ENCODE results near the gene LRRFIP1. TPM values are rescaled to one million over a fixed set of nuclear protein-coding genes. Genes with fewer than 3 reads are reported as not detected.

Gene LRRFIP1
- total and polyA plus RNA-seq, 12 donors = 91.5 to 132 (median 110) TPM

DNA sequence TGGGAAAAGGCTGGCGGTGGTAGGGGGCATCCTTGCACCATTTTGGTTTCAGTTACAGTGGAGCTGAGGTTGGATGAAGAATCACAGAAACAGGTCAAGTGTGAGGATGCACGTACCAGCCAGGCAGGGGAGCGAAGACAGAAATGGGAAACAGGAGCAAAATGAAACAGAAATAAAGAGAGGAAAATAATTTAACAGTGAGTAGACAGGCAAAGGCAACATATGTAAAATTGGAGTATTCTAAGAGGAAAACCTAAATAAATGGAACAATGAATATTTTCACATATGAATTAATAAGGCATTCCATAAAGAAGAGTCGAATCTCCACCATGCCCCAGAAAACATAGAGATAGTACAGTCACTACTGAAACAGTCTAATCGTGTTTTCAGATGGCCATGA, 29.7 kb downstream of the LRRFIP1 start:
- DNase-seq = no peak
- Histone ChIP-seq H3K9me3 (peaks cover 0 to 16% (median 0%) of the 10 kb centered on the region in 11 donors), H3K27ac (no peak overlapping the region), H3K27me3 (no peaks in the 10 kb centered on the region), H3K4me1 (peaks cover 0 to 27% (median 13%) of the 10 kb centered on the region in 9 donors), H3K36me3 (peaks cover 0 to 14% (median 0%) of the 10 kb centered on the region in 9 donors), H3K4me3 (no peak overlapping the region)
- TF ChIP-seq, protein P1, sequence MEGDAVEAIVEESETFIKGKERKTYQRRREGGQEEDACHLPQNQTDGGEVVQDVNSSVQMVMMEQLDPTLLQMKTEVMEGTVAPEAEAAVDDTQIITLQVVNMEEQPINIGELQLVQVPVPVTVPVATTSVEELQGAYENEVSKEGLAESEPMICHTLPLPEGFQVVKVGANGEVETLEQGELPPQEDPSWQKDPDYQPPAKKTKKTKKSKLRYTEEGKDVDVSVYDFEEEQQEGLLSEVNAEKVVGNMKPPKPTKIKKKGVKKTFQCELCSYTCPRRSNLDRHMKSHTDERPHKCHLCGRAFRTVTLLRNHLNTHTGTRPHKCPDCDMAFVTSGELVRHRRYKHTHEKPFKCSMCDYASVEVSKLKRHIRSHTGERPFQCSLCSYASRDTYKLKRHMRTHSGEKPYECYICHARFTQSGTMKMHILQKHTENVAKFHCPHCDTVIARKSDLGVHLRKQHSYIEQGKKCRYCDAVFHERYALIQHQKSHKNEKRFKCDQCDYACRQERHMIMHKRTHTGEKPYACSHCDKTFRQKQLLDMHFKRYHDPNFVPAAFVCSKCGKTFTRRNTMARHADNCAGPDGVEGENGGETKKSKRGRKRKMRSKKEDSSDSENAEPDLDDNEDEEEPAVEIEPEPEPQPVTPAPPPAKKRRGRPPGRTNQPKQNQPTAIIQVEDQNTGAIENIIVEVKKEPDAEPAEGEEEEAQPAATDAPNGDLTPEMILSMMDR (IDR thresholded peaks at IDR 0.05) = no peak
- WGBS, 2 donors = 90 to 96% methylated on average over 5 of the region's 5 CpGs
- no peak for ATAC-seq
- intact Hi-C loops (cut with DNase I) = no loop called here

DNA sequence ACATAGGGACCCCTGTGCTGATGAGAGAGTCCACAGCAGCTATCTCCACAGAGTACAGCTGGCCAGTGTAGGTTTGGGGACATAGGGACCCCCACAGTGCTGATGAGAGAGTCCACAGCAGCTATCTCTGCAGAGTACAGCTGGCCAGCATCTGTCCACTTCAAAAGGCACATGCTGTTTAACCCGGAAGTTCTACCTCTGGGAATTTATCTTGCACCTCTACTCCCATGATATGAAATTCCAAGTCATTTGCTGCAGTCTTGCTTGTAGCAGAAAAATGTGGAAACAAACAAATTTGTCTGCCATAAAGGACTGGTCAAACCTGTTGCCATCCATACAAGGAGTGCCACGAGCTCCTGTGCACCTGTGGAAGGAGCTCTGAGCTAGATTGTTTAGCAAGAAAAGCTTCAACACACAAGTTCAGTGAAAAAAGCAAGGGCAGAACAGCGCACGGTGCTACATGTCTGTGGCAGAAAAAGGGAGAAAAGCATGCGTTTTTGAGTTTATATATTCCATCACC, 33.1 kb downstream of the LRRFIP1 start:
- Histone ChIP-seq H3K9me3 (no peaks in the 10 kb centered on the region), H3K4me3 (no peak overlapping the region), H3K27ac (no peak overlapping the region), H3K36me3 (peaks cover 0 to 14% (median 0%) of the 10 kb centered on the region in 9 donors), H3K4me1 (peaks cover 10 to 46% (median 38%) of the 10 kb centered on the region in 9 donors), H3K27me3 (no peaks in the 10 kb centered on the region)
- TF ChIP-seq, protein P1 (IDR thresholded peaks at IDR 0.05) = no peak
- ATAC-seq (no peak), DNase-seq (no peak)
- 74 to 82% methylated on average over 5 of the region's 5 CpGs for WGBS, 2 donors
- intact Hi-C loops (cut with DNase I) = loop anchor here in 8 of 10 donors (5.0 to 10.0 kb wide), 6 partner anchors 33 to 78 kb away; partner anchors contain the start of genes LRRFIP1 (in 4 of the 8) and RAB17 (in 1 of the 8)

DNA sequence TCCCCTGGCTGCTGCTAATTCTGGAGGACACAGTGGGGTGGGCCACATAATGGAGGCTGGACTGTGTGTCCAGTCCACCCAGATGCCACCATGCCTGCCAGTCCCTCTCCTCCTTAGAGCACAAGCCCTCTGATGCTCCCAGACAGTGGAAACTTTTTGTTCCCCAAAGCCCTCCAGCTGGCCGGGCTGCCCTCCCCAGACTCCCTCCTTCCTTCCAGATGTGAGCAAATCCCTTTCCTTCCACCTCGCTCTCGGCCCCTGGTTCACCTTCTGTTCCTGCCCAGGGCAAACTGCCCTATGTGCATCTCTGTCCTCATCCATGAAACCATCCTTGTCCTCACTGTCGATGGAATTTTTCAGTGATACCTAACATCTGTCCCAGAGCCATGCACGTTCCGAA, 33.9 kb downstream of the LRRFIP1 start:
- H3K27ac ChIP-seq = no peak overlapping the region
- H3K4me3 ChIP-seq = no peak overlapping the region
- TF ChIP-seq, protein P1 (IDR thresholded peaks at IDR 0.05) = no peak
- peaks cover 0 to 14% (median 0%) of the 10 kb centered on the region in 9 donors for H3K36me3 ChIP-seq
- ATAC-seq (no peak), DNase-seq (no peak)
- H3K9me3 ChIP-seq = no peaks in the 10 kb centered on the region
- 61 to 64% methylated on average over 6 of the region's 6 CpGs for WGBS, 2 donors
- no peaks in the 10 kb centered on the region for H3K27me3 ChIP-seq
- H3K4me1 ChIP-seq = peaks cover 10 to 46% (median 38%) of the 10 kb centered on the region in 9 donors
- intact Hi-C loops (cut with DNase I) = loop anchor here in 8 of 10 donors (5.0 to 10.0 kb wide), 6 partner anchors 34 to 79 kb away; partner anchors contain the start of genes LRRFIP1 (in 4 of the 8) and RAB17 (in 1 of the 8)

DNA sequence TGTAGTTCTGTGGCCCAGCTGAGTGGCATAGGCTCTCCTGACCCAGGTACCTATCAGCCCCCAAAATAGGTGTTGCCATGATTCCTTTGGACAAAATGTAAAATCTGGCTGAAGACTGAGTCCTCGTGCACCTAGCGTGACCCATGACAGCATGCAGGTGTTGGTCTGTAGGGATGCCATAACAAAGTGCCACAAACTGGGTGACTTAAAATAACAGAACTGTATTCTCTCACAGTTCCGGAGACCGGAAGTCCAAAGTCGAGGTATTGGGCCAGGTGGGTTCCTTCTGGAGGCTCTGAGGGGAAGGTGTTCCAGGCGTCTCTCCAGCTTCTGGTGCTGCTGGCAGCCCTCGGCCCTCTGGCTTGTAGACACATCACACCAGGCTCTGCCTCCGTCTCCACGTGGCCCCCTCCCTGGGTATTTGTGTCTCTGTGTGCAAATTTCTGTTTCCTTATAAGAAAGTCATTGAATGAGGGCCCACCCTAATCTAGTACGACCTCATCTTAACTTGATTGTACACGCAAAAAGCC, 34.5 kb downstream of the LRRFIP1 start:
- ATAC-seq (no peak), DNase-seq (no peak)
- Histone ChIP-seq H3K36me3 (peaks cover 0 to 9% (median 0%) of the 10 kb centered on the region in 9 donors), H3K27ac (peak overlapping the region in 5 of 10 donors; percentile 23 to 65 (median 58)), H3K27me3 (no peaks in the 10 kb centered on the region), H3K9me3 (no peaks in the 10 kb centered on the region), H3K4me1 (peaks cover 10 to 46% (median 38%) of the 10 kb centered on the region in 9 donors), H3K4me3 (no peak overlapping the region)
- intact Hi-C loops (cut with DNase I) = loop anchor here in 8 of 10 donors (5.0 to 10.0 kb wide), 6 partner anchors 35 to 80 kb away; partner anchors contain the start of genes LRRFIP1 (in 4 of the 8) and RAB17 (in 1 of the 8)
- 74 to 75% methylated on average over 11 of the region's 11 CpGs for WGBS, 2 donors
- TF ChIP-seq, protein P1 (IDR thresholded peaks at IDR 0.05) = no peak
